Choroid plexus epithelial cell (primary cell): Measurements from ENCODE around the gene APOA1.
A peak's percentile ranks its signal among the peaks of the same experiment; 100 is the strongest.

Source experiments
- DNase-seq: peaks from one replicate; pipeline ENCODE4 v3.0.0-alpha.2; 2010; ENCODE audit warnings: low read depth
- H3K4me3 ChIP-seq: 2 replicates; pipeline ENCODE4 v1.5.1; 2011; ENCODE audit warnings: low read depth, mild to moderate bottlenecking, control low read depth, low read length, moderate library complexity
- CTCF ChIP-seq: conservative IDR thresholded peaks from 2 replicates; pipeline ENCODE4 v1.5.1; 2011; ENCODE audit warnings: low read depth, mild to moderate bottlenecking, control low read depth, inconsistent platforms, low read length, moderate library complexity

Gene APOA1

GRCh38 chr11:116814502-116814901 is 22.9 kb downstream of the APOA1 start:
- no peak overlapping the region for H3K4me3 ChIP-seq
- TF ChIP-seq CTCF, result no peak
- DNase-seq, result no peak

DNA sequence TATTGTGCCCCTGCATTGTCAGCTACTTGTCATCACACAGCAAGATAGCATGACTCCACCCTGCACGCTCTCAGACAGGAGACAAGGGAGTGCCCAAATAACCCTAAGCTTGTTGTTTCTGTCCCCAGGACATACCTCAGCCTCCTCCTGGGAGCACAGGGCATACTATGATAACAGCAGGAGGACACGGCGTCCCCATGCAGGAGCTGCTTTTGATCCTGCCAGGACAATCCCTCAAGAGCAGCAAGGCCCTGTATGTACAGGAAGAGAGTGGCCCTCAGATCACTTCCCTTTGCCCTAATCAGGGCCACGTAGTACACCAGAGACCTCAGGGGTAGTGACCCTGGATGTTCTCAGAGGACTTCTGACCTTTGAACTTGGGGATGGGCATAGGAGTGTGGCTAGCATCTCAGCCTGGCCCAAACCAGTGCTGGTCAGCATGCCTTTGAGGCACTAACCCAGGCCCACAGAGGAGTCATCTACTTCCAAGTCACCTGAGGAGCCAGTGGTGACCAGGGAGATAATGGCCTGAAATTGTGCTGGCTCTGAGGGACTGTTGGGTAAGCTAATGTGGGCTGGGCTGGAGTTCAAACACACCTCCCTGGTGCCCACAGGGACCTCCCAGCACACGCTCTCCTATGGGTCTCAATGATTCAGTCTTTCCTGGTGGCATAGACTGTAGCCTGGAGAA is 23.5 kb downstream of the APOA1 start:
- no peak for DNase-seq
- TF ChIP-seq CTCF, result no peak
- H3K4me3 ChIP-seq, result no peak overlapping the region

- no peak for DNase-seq
- H3K4me3 ChIP-seq, result no peak overlapping the region
- no peak for TF ChIP-seq CTCF
Measured at GRCh38 chr11:116813170-116813569, 24.3 kb downstream of the APOA1 start.

- no peak for TF ChIP-seq CTCF
- DNase-seq, result no peak
- no peak overlapping the region for H3K4me3 ChIP-seq
Measured at GRCh38 chr11:116812109-116812508, 25.3 kb downstream of the APOA1 start.

DNA sequence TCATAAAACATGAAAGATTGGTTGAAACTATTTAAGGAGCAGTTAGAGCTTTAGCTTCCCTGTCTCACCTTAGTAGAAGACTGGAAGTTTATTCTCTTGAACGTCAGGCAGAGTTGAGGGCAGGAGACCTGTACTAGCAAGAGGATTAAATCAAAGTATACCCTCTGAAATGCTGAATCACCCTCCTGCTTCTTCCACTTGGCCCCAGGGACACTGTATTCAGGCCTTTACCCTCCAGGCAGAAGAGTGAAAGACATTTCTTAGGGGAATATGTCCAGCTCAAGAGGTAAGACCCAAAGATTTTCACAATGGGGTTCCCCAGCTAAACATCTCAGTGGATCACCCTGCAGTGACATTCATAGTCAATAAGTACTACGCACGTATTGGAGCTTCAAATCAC is 26.2 kb downstream of the APOA1 start:
- DNase-seq, result no peak
- TF ChIP-seq CTCF, result no peak
- H3K4me3 ChIP-seq, result no peak overlapping the region

GRCh38 chr11:116808262-116809175 is 28.9 kb downstream of the APOA1 start:
- no peak for TF ChIP-seq CTCF
- peak; percentile 62 for DNase-seq
- H3K4me3 ChIP-seq, result no peak overlapping the region
